ENCODE measurements around the gene VSNL1.
A peak's percentile ranks its signal among the peaks of the same experiment; 100 is the strongest.

Gene VSNL1

GRCh38 chr2:17578466-17578928, 38.0 kb downstream of the VSNL1 start:
- intact Hi-C loops (cut with DNase I): no loop called here
- no peak for DNase-seq

DNA sequence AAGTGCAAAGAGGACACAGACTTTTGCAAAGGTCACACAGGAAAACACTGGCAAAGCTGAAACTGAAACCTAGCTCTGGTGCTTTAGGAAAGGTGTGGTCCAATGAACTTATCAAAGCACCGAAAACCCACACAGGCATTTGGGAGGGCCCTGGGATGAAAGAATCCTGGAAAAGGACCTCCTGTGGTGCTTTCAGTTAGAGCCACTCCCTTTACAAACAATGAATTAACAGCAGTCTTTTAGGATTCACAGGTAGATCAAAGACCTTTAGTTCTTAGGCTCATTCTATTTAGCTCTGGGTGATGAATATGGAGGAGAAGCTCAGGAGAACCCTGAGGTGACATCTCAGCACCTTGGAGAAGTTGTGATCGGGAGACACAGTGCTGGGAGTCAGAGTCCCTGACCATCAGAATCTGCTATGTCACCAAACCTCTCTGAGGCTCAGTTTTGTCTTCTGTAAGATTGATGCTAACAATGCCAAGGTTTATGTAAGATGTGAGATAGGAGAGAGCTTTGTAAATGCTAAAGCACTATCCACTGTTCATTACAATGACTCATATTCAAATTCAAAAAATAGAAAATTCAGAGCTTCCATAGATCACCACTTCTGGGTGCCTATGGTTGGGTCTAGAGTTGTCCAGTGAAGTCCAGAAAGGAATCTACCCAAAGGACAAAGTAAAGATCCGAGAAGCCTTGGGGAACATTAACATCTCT, 39.3 kb downstream of the VSNL1 start:
- intact Hi-C loops (cut with DNase I): no loop called here
- DNase-seq: no peak

DNA sequence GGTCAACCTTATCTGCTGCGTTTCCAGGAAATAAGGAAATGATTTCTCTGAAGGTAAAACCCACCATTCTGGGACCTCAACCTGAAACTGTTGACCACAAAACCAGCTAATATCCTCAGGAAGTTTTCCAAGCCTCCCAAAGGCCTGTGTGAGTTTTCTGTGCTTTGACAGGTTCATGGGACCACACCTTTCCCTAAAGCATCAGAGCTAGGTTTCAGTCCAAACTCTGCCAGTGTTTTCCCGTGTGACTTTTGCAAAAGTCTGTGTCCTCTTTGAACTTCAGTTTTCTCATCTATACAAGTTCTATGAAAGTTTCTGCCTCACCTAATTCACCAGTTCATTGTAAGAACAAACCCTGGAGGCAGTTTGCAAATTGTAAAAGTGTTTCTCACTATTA, 39.8 kb downstream of the VSNL1 start:
- no peak for DNase-seq
- intact Hi-C loops (cut with DNase I): no loop called here

DNA sequence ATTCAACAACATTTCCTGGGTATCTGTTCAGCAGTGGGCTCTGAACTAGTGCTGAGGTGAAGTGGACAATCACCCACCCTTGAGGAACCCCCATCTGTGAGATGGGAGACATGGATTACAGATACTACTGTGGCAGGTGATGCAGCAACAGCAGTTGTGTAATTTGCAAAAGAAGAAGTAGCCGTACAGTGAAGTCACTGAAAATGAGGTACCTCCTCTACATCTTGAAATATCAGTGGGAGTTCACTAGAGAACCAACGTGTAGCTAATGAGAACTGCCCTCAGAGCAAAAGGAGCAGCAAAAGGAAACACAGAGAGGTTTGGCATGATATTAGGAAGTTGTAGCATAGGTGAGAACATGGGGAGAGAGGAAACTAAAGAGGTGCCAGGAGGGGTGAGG, 41.3 kb downstream of the VSNL1 start:
- intact Hi-C loops (cut with DNase I): no loop called here
- no peak for DNase-seq

DNA sequence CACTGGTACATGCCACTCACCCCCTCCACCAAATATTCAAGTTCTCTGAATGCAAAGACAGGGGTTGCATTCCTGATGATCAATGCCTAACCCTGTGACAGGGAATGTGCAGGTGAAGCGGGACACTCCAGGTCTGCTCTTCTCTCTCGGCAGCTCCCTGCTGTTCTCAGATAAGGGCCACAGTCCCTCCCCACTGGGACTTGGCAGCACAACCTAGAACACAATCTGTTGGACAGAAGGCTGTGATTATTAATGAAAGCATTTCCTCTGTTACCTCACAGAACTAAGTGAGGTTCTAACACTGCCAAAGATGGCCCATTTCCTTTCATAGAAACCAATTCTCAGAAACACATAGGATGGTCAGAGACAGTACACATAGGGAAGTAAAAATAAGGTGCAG, 42.7 kb downstream of the VSNL1 start:
- DNase-seq: peak in 1 of 10 donors; percentile 59
- intact Hi-C loops (cut with DNase I): no loop called here

DNA sequence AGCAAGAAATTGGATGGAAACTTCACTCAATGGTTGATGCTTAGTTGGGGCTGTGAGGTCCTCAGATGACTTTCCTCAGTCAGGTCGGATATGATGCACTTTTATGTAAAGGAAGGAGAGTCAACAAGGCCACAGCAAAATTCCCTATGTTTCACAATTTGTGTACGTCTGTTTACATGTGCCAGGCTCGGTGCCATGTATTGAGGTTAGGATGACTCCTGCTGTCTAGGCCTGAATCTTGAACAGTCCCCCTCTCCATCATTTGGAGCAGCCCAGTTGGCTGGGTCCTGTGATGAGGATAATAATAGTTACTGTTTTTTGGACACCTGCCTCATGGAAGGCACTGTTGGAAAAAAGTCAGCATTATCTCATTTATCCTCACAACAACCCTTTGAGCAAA, 43.1 kb downstream of the VSNL1 start:
- DNase-seq: no peak

GRCh38 chr2:17584689-17585088, 44.2 kb downstream of the VSNL1 start:
- intact Hi-C loops (cut with DNase I): no loop called here

More for the DNA sequence above, 43.1 kb downstream of the VSNL1 start:
- intact Hi-C loops (cut with DNase I): no loop called here

GRCh38 chr2:17587469-17587868, 47.0 kb downstream of the VSNL1 start:
- intact Hi-C loops (cut with DNase I): no loop called here
- DNase-seq: no peak

More at GRCh38 chr2:17584689-17585088, 44.2 kb downstream of the VSNL1 start:
- no peak for DNase-seq

DNA sequence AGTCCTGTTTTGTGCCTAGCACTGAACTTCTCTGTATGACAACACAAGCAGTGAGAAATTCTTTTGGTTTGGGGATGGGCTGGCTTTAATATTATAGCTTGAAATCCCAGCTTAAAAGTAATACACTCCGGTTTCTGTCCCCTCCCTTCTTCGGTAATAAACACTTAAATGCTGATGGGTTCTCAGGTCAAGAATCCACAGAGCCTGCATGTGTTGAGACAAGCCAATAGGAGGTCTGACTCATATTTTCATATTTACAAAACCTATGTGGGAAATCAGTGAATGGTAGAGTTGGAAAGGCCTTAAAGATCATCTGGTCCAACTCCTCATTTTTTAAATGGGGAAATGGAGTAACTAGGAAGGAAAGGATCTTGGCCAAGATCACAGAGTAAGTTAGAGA, 47.5 kb downstream of the VSNL1 start:
- intact Hi-C loops (cut with DNase I): no loop called here
- DNase-seq: no peak

DNA sequence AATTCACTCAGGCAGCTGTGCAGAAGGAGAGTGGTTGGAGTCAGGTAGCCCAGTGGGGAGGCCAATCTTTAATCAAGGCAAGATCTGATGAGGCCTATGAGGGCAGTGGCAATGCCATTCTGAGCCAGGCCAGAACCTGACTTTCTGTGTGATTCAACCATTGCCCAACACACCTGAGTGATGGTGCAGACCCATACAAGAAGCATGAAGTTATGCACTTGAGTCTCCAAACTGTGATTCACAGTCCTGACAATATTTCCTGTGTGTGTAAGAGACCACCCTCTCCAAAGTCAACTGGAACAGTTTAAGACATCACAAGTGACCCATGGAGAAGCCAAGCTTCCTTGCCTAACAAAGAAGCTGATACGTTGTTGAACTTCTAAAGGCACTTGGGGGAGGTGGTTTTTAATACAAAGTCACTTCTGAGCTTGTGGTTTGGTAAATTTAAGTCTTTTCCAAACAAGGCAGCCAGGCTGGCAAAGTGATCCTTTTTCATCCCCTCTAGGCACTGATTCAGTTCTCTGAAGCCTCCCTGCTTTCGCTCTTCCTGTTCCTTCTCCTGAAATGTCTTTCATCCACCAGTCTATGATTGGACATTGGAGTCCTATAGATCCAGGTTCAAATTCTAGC, 49.0 kb downstream of the VSNL1 start:
- intact Hi-C loops (cut with DNase I): no loop called here
- DNase-seq: no peak

GRCh38 chr2:17590342-17590911, 49.9 kb downstream of the VSNL1 start:
- DNase-seq: no peak
- intact Hi-C loops (cut with DNase I): no loop called here

GRCh38 chr2:17591846-17592245, 51.4 kb downstream of the VSNL1 start:
- no peak for DNase-seq
- intact Hi-C loops (cut with DNase I): no loop called here

GRCh38 chr2:17592731-17593409, 52.4 kb downstream of the VSNL1 start:
- intact Hi-C loops (cut with DNase I): no loop called here
- no peak for DNase-seq

DNA sequence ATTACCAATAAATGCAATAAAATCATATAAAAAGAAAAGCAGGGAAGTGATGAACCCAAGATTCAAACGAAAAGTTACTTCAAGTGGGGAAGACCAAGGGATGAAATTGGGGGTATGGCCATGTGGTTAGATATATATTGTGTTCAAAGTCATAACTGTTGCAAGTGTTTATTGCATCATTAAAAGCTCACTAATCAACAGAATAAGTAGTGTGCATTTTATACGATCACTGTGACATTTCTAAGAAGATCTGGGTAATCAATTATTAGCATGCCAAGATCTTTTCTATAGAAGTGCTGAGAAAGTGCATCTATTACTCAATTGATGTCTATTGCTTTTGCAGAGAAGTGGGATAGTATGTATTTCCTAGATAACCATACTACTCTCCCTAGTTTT, 52.9 kb downstream of the VSNL1 start:
- no peak for DNase-seq
- intact Hi-C loops (cut with DNase I): no loop called here

DNA sequence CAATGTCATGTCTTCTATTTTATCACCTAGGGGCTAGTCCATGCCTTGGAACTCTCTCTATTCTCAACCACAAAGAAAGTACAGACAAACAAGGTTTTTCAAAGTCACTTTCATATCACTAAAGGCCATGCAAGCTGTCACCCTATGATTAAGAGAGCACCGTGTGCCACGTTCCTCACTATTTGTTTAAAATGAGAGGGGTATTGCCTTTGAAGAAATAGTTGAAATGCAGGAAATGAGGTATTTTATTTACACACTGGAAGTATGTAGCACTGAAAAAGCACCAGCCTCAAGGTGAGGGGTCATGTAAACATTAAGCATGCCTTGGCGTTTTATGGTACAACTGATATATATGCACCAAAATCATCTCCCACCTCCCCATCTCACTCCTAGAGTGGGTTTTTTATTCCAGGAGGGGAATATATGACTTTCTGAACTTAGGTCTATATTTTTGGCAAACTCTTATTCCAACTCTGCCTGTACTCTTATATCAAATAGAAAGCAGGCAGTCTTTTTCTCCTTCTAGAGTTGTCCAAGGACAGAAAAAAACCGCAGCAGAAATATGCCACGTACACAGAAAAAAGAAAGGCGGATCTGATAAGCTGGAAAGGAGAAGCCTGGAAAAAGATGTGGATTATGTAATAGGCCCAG, 53.5 kb downstream of the VSNL1 start:
- intact Hi-C loops (cut with DNase I): no loop called here
- DNase-seq: no peak

- intact Hi-C loops (cut with DNase I): no loop called here
- DNase-seq: peak in 2 of 10 donors; percentile 30 to 79
These were observed 54.3 kb downstream of the VSNL1 start for GRCh38 chr2:17594533-17595401.

GRCh38 chr2:17599617-17600016, 59.1 kb downstream of the VSNL1 start:
- intact Hi-C loops (cut with DNase I): no loop called here
- no peak for DNase-seq

GRCh38 chr2:17600556-17601204, 60.2 kb downstream of the VSNL1 start:
- DNase-seq: no peak

GRCh38 chr2:17604050-17604449, 63.6 kb downstream of the VSNL1 start:
- intact Hi-C loops (cut with DNase I): no loop called here
- no peak for DNase-seq

More at GRCh38 chr2:17600556-17601204, 60.2 kb downstream of the VSNL1 start:
- intact Hi-C loops (cut with DNase I): no loop called here

All from posterior cingulate gyrus (tissue), 11 donors.